NCI-H1436 treated with DMSO at 0.1 percent for 48 hours (cell line): ENCODE results near the gene RANBP10.

Source experiments
- DNase-seq: peaks from one replicate; lab custom pipeline; 2025; lab: John Stamatoyannopoulos, UW

Gene RANBP10

GRCh38 chr16:67675999-67676398 lies 130.4 kb downstream of the RANBP10 start:
- no peak for DNase-seq

GRCh38 chr16:67675579-67675935 lies 130.8 kb downstream of the RANBP10 start:
- no peak for DNase-seq

GRCh38 chr16:67674851-67675578 lies 131.3 kb downstream of the RANBP10 start:
- DNase-seq: no peak

- no peak for DNase-seq
Observed at GRCh38 chr16:67673712-67674580, 132.4 kb downstream of the RANBP10 start.
